Uterus (tissue), 4 donors: ENCODE measurements around the gene PSAT1. TPM values are rescaled to one million over a fixed set of nuclear protein-coding genes. Genes with fewer than 3 reads are reported as not detected.

Experiments
- DNase-seq, 2 donors: peaks; one replicate each; pipeline ENCODE4 v3.0.0-alpha.2; 2019 to 2020
- H3K27ac ChIP-seq, 2 donors: fragments of 200-600 bp; sonication (generic); 1 replicate in 1 of 2; 2 replicates in 1 of 2; pipeline ENCODE4 v1.5.1; 2016 to 2018
- H3K27me3 ChIP-seq, 2 donors: fragments of 200-600 bp; sonication (generic); one replicate each; pipeline ENCODE4 v1.5.1; 2018 to 2019; ENCODE audit warnings: control low read depth in 1 of 2
- H3K36me3 ChIP-seq, 2 donors: fragments of 200-600 bp; sonication (generic); one replicate each; pipeline ENCODE4 v1.5.1; 2019; ENCODE audit warnings: control low read depth in 1 of 2
- H3K4me1 ChIP-seq, 2 donors: fragments of 200-600 bp; sonication (generic); one replicate each; pipeline ENCODE4 v1.5.1; 2018 to 2019; ENCODE audit warnings: control low read depth in 1 of 2
- H3K4me3 ChIP-seq, 2 donors: fragments of 200-600 bp; sonication (generic); 1 replicate in 1 of 2; 2 replicates in 1 of 2; pipeline ENCODE4 v1.5.1; 2018 to 2019; ENCODE audit warnings: mild to moderate bottlenecking in 1 of 2
- H3K9me3 ChIP-seq, 2 donors: fragments of 200-600 bp; sonication (generic); one replicate each; pipeline ENCODE4 v1.5.1; 2019; ENCODE audit warnings: control low read depth in 1 of 2
- POLR2A ChIP-seq, 2 donors: fragments of 450-650 bp; IDR thresholded peaks; one replicate each; pipeline ENCODE4 v1.6.1; 2016; ENCODE audit warnings: antibody characterized with exemption in 2 of 2, mild to moderate bottlenecking in 1 of 2, moderate library complexity in 1 of 2
- intact Hi-C: fragments of 100-400 bp; cut with DNase I; formaldehyde crosslinking; loops from one replicate; pipeline ENCODE4 v1.15.1; 2023; ENCODE audit warnings: low total_unique reads
- total RNA-seq, 4 donors: library from RNA; depleted of rRNA in 3 of 4; stranded (reverse); fragments of >200 nt in 3 of 4; gene quantifications; one replicate each; pipeline versions ENCODE4 v1.1.0 to v1.2.4, GENCODE V29; 2014 to 2023
- TF ChIP-seq, protein P1 (sequence below), 4 experiments: fragments of 200-600 bp in 2 of 4; fragments of 450-650 bp in 2 of 4; sonication (generic) in 2 of 4; IDR thresholded peaks; one replicate each; pipeline ENCODE4 v1.5.1; 2016 to 2019; ENCODE audit warnings: antibody characterized with exemption in 4 of 4, mild to moderate bottlenecking in 2 of 4, moderate library complexity in 1 of 4
- donor health status: DM: yes; HTN: yes; CAD: no.

PSAT1 gene
- total RNA-seq, result 10 to 100 TPM in 1 of 4 donors, 1 to 10 TPM in 1, under 1 TPM in 1, not detected in 1; 0.29 to 33.3 (median 1.6) TPM

DNA sequence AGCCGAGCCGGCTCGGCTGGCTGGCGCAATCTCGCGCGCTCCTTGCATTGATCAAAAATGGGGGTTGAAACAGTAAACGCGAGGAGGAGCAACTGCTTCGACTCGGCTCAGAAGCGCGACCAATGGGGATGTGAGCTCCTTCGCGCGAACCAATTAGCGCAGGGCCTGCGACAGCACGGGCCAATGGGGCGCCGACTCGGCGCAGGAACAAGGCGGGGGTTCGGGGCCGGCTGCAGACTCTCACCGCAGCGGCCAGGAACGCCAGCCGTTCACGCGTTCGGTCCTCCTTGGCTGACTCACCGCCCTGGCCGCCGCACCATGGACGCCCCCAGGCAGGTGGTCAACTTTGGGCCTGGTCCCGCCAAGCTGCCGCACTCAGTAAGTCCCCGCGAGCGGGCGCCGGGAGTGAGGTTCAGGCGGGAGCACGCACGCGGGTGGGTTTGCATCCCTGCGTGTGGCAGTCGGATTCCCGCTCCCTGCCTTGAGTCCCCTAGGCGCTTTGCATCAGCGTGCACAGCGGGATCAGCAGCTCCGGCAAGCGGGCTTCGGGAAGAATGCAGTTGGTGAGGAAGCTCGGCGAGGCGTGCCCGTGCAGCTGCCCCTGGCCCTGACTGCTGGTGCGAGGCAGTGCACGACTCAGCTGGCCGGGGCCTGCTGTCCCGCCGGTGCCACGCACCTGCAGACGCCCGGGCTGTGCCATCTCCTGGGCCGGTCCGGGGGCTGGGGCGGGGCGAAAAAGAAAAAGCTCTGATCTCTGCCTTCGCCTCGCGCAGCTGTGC, at the start of gene PSAT1:
TSS of gene PSAT1 (plus strand) at position 233 of the 779 bp plus-strand sequence. CDS start at position 319, 86 bp downstream.
- Histone ChIP-seq H3K9me3 (no peaks in the 10 kb centered on the region), H3K4me1 (peaks cover 0 to 9% of the 10 kb centered on the region in 2 donors), H3K4me3 (peak within 1 kb of the TSS; percentile 29 to 49), H3K27ac (no peak within 1 kb of the TSS), H3K27me3 (peaks cover 3 to 32% of the 10 kb centered on the region in 2 donors), H3K36me3 (no peaks in the 10 kb centered on the region)
- no peak for TF ChIP-seq POLR2A (IDR thresholded peaks at IDR 0.05)
- TF ChIP-seq, protein P1, sequence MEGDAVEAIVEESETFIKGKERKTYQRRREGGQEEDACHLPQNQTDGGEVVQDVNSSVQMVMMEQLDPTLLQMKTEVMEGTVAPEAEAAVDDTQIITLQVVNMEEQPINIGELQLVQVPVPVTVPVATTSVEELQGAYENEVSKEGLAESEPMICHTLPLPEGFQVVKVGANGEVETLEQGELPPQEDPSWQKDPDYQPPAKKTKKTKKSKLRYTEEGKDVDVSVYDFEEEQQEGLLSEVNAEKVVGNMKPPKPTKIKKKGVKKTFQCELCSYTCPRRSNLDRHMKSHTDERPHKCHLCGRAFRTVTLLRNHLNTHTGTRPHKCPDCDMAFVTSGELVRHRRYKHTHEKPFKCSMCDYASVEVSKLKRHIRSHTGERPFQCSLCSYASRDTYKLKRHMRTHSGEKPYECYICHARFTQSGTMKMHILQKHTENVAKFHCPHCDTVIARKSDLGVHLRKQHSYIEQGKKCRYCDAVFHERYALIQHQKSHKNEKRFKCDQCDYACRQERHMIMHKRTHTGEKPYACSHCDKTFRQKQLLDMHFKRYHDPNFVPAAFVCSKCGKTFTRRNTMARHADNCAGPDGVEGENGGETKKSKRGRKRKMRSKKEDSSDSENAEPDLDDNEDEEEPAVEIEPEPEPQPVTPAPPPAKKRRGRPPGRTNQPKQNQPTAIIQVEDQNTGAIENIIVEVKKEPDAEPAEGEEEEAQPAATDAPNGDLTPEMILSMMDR (IDR thresholded peaks at IDR 0.05), result peak in 2 of 4 experiments; percentile 6 to 19
- intact Hi-C loops, result no loop called here
- peak; percentile 62 to 81 for DNase-seq

DNA sequence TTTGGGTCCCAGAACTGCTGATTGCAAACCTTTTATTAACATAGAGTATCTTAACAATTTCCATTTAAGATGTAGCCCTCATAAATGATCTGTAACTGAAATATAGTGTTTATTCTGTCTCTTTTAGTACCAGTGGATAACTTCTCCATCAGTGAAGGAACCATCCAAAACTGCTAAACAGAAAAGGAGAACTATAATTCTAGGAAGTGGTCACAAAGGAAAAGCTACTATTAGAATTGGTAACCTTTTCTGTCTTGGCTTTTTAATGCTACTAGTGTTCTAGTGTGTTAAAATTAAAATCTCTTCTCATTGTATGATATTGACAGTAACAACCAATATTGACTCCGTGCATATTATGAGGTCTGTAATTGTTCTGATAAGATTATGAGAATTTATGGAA, 48.3 kb upstream of the PSAT1 start:
- Histone ChIP-seq H3K9me3 (no peaks in the 10 kb centered on the region), H3K36me3 (no peaks in the 10 kb centered on the region), H3K27me3 (no peaks in the 10 kb centered on the region), H3K4me1 (no peaks in the 10 kb centered on the region), H3K4me3 (no peak overlapping the region), H3K27ac (no peak overlapping the region)
- TF ChIP-seq, protein P1 (IDR thresholded peaks at IDR 0.05), result no peak
- no peak for TF ChIP-seq POLR2A (IDR thresholded peaks at IDR 0.05)
- DNase-seq, result no peak
- intact Hi-C loops, result no loop called here

DNA sequence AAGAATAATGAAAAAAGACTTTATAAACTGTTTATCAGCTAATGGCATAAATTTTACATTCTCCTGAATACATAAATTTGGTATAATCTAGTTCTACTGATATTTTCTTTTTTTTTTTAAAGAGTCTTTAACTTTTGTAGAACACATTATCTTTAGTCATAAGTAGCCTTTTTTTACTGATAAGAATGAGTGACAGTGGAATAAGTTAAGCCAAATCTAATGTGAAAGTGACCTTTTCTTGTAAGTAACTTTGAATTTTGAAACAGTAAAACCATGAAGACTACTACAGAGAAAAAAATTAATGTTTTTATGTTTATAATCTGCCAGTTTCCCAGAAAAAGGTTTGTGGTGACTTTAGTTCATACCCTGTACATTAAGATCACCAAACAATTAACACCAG, 47.4 kb upstream of the PSAT1 start:
- intact Hi-C loops, result no loop called here
- no peak for TF ChIP-seq POLR2A (IDR thresholded peaks at IDR 0.05)
- TF ChIP-seq, protein P1 (IDR thresholded peaks at IDR 0.05), result no peak
- Histone ChIP-seq H3K4me3 (no peak overlapping the region), H3K27ac (no peak overlapping the region), H3K27me3 (no peaks in the 10 kb centered on the region), H3K36me3 (no peaks in the 10 kb centered on the region), H3K4me1 (no peaks in the 10 kb centered on the region), H3K9me3 (no peaks in the 10 kb centered on the region)
- DNase-seq, result no peak

DNA sequence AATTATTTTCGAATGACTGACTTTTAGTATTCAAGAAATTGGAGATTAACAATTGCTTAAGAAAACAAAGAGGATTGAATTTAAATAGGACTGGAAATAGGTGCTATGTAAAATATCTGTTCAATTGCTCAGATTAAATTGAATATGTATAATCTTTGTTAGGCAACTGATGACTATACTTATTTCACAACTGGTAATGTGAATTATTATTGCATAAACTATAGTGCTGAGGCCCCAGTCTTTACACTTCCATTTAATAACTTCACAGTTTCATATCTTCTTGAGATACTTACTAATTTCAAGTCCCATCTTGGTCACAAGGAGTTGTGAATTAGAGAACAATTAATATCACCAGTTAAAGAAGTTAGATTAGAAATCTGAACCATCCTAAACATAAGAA, 44.3 kb upstream of the PSAT1 start:
- H3K4me3 ChIP-seq, result no peak overlapping the region
- DNase-seq, result no peak
- no peaks in the 10 kb centered on the region for H3K4me1 ChIP-seq
- H3K27me3 ChIP-seq, result no peaks in the 10 kb centered on the region
- intact Hi-C loops, result no loop called here
- no peak overlapping the region for H3K27ac ChIP-seq
- no peaks in the 10 kb centered on the region for H3K36me3 ChIP-seq
- TF ChIP-seq, protein P1 (IDR thresholded peaks at IDR 0.05), result no peak
- no peak for TF ChIP-seq POLR2A (IDR thresholded peaks at IDR 0.05)
- no peaks in the 10 kb centered on the region for H3K9me3 ChIP-seq

DNA sequence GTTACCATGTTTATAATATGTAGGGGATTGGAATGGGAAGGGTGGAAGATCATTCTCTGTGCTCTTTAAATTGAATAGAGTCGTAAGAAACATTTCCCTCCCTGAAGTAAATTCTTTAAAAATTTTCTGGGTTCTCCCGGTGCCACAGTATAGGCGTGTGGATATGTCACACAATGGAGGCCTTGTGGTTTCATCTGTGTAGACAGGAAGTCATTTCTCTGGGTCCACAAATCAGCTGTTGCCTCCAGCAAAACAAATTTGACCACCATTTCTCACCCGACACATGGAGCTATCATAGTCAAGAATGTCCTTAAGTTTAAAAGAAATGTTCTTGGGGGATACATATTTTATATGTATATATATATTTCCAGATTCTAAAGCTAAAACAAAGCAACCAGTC, 43.6 kb upstream of the PSAT1 start:
- Histone ChIP-seq H3K27me3 (no peaks in the 10 kb centered on the region), H3K4me1 (no peaks in the 10 kb centered on the region), H3K9me3 (no peaks in the 10 kb centered on the region), H3K36me3 (no peaks in the 10 kb centered on the region), H3K4me3 (no peak overlapping the region), H3K27ac (no peak overlapping the region)
- DNase-seq, result no peak
- no peak for TF ChIP-seq POLR2A (IDR thresholded peaks at IDR 0.05)
- TF ChIP-seq, protein P1 (IDR thresholded peaks at IDR 0.05), result no peak
- intact Hi-C loops, result no loop called here
